Gastroesophageal sphincter (tissue), 4 donors: ENCODE measurements around the gene KCNIP3. TPM values are rescaled to one million over a fixed set of nuclear protein-coding genes. Genes with fewer than 3 reads are reported as not detected.
A peak's percentile ranks its signal among the peaks of the same experiment; 100 is the strongest.
"Not testable (repeated sequence)": the region's sequence is repeated elsewhere in the genome, so short reads cannot be mapped to it uniquely, and the experiment has no call there.

Experiments used
- ATAC-seq: fragments of 150-250 bp; one replicate; pipeline ENCODE4 v1.9.1; 2016; ENCODE audit warnings: mild to moderate bottlenecking, moderate library complexity
- H3K27ac ChIP-seq, 4 donors: fragments of 200-600 bp; sonication (generic) in 3 of 4; 1 replicate in 3 of 4; 2 replicates in 1 of 4; pipeline ENCODE4 v1.5.1; 2016 to 2019
- H3K27me3 ChIP-seq: fragments of 200-600 bp; sonication (generic); one replicate; pipeline ENCODE4 v1.5.1; 2019
- H3K36me3 ChIP-seq, 2 donors: fragments of 200-600 bp; sonication (generic); one replicate each; pipeline ENCODE4 v1.5.1; 2019; ENCODE audit warnings: control low read depth in 1 of 2
- H3K4me1 ChIP-seq, 3 donors: fragments of 200-600 bp; sonication (generic); 1 replicate in 2 of 3; 2 replicates in 1 of 3; pipeline ENCODE4 v1.5.1; 2016 to 2019; ENCODE audit warnings: control low read depth in 2 of 3
- H3K4me3 ChIP-seq, 2 donors: fragments of 200-600 bp; sonication (generic); one replicate each; pipeline ENCODE4 v1.5.1; 2019; ENCODE audit warnings: mild to moderate bottlenecking in 1 of 2, moderate library complexity in 1 of 2
- H3K9me3 ChIP-seq, 3 donors: fragments of 200-600 bp; sonication (generic); one replicate each; pipeline ENCODE4 v1.5.1; 2017 to 2019; ENCODE audit warnings: control low read depth in 2 of 3
- WGBS, 2 donors: methylation state at CpG; one replicate each; pipeline ENCODE4 v1.1.5; 2018; ENCODE audit warnings: low coverage in 1 of 2; 5-methylcytosine and 5-hydroxymethylcytosine counted together
- total RNA-seq, 4 donors: library from RNA; depleted of rRNA; stranded (reverse); fragments of >200 nt; gene quantifications; one replicate each; pipeline ENCODE4 v1.1.0, GENCODE V29; 2016

Gene KCNIP3
- total RNA-seq, 4 donors from 2014 or later, result 14.4 to 41.4 (median 20.0) TPM

GRCh38 chr2:95429748-95430467, 132.8 kb downstream of the KCNIP3 start:
- H3K4me1 ChIP-seq, result peaks cover 0 to 11% (median 3%) of the 10 kb centered on the region in 3 donors
- ATAC-seq, H3K27ac ChIP-seq, H3K9me3 ChIP-seq, H3K4me3 ChIP-seq, H3K36me3 ChIP-seq, H3K27me3 ChIP-seq: not testable (repeated sequence)
- no CpG with 5 or more reads among the region's 8 CpGs for WGBS, 2 donors

- Histone ChIP-seq H3K27ac (peak overlapping the region in 2 of 4 donors; percentile 77 to 79), H3K4me1 (peaks cover 0 to 11% (median 3%) of the 10 kb centered on the region in 3 donors)
- not testable (repeated sequence) for H3K9me3 ChIP-seq, H3K36me3 ChIP-seq, H3K27me3 ChIP-seq, H3K4me3 ChIP-seq
- peak; percentile 69 for ATAC-seq
- WGBS, 2 donors, result no CpG with 5 or more reads among the region's 4 CpGs
Observed at GRCh38 chr2:95433373-95433772, 136.2 kb downstream of the KCNIP3 start.

- Histone ChIP-seq H3K27ac (peak overlapping the region; percentile 77 to 88 (median 79)), H3K4me1 (peaks cover 0 to 11% (median 3%) of the 10 kb centered on the region in 3 donors)
- not testable (repeated sequence) for H3K36me3 ChIP-seq, H3K9me3 ChIP-seq, ATAC-seq, H3K27me3 ChIP-seq, H3K4me3 ChIP-seq
- no CpG with 5 or more reads among the region's 2 CpGs for WGBS, 2 donors
Observed at GRCh38 chr2:95433973-95434372, 136.8 kb downstream of the KCNIP3 start.

DNA sequence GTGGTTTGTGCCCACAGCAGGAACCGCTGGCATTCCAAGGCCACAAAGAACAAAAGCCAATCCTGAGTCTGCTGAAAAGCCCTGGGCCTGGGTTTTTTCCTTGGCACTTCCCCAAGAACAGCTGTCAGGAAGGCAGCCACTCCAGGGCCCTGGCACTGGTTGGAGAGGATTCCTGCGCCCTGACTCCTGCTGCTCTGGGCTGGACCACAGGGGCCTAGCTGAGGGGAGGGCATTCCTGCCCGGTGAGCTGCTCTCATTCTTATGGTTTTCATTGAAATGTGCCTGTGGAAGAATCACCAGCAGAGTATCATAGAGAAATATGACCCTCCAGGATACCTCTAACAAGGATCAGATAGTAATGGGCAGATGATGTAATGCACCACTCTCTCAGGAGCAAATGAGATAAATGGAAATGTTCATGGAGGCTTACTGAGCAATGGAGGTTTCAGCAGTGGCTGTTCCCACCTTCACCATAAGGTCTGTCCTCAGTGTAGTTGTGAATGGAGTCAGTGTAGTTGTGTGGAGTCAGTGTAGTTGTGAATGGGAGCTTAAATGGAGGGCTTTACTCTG, 137.4 kb downstream of the KCNIP3 start:
- ATAC-seq, result peak; percentile 95
- peak overlapping the region in 3 of 4 donors; percentile 54 to 76 (median 60) for H3K27ac ChIP-seq

GRCh38 chr2:95435162-95435871, 138.2 kb downstream of the KCNIP3 start:
- peaks cover 0 to 11% (median 3%) of the 10 kb centered on the region in 3 donors for H3K4me1 ChIP-seq
- not testable (repeated sequence) for H3K36me3 ChIP-seq, ATAC-seq, H3K27ac ChIP-seq, H3K27me3 ChIP-seq, H3K4me3 ChIP-seq, H3K9me3 ChIP-seq
- no CpG with 5 or more reads among the region's 30 CpGs for WGBS, 2 donors

More for the DNA sequence above, 137.4 kb downstream of the KCNIP3 start:
- H3K36me3 ChIP-seq, H3K4me3 ChIP-seq, H3K27me3 ChIP-seq, H3K9me3 ChIP-seq: not testable (repeated sequence)
- WGBS, 2 donors, result no CpG with 5 or more reads among the region's 3 CpGs
- peaks cover 0 to 11% (median 3%) of the 10 kb centered on the region in 3 donors for H3K4me1 ChIP-seq

Other genes starting within 250 kb of the KCNIP3 start
- gene MRPS5, start 175.5 kb upstream of the KCNIP3 start, total RNA-seq, result 10 to 100 TPM; 33.0 to 46.3 (median 41.3) TPM
- gene ZNF514, start 137.5 kb upstream of the KCNIP3 start, total RNA-seq, result 10 to 100 TPM; 16.1 to 24.6 (median 17.3) TPM
- 1 to 10 TPM; 3.1 to 7.9 (median 3.7) TPM for gene ZNF2, start 131.5 kb upstream of the KCNIP3 start, total RNA-seq
- 10 to 100 TPM in 1 of 4 donors, 1 to 10 TPM in 3; 5.6 to 14.0 (median 7.7) TPM for gene ZNF892, start 89.8 kb upstream of the KCNIP3 start, total RNA-seq
- gene PROM2, start 22.9 kb upstream of the KCNIP3 start, total RNA-seq, result 10 to 100 TPM in 2 of 4 donors, 1 to 10 TPM in 1, under 1 TPM in 1; 0.94 to 36.4 (median 6.8) TPM
- gene FAHD2A, start 105.4 kb downstream of the KCNIP3 start, total RNA-seq, result 10 to 100 TPM in 3 of 4 donors, 1 to 10 TPM in 1; 6.5 to 29.8 (median 19.5) TPM
- gene TRIM43B, start 187.4 kb downstream of the KCNIP3 start, total RNA-seq, result not detected